ENCODE results near the gene NDFIP1.

Gene NDFIP1

GRCh38 chr5:142189813-142190212, 81.2 kb downstream of the NDFIP1 start:
- no peak for DNase-seq (ENCODE audit: low spot score)

GRCh38 chr5:142191776-142192175, 83.2 kb downstream of the NDFIP1 start:
- DNase-seq (ENCODE audit: low spot score) = no peak

GRCh38 chr5:142192286-142193113, 83.9 kb downstream of the NDFIP1 start:
- no peak for DNase-seq (ENCODE audit: low spot score)

GRCh38 chr5:142193114-142193428, 84.5 kb downstream of the NDFIP1 start:
- DNase-seq (ENCODE audit: low spot score) = no peak

- no peak for DNase-seq (ENCODE audit: low spot score)
These were observed 88.5 kb downstream of the NDFIP1 start for GRCh38 chr5:142197098-142197497.

GRCh38 chr5:142197781-142198180, 89.2 kb downstream of the NDFIP1 start:
- no peak for DNase-seq (ENCODE audit: low spot score)

GRCh38 chr5:142199388-142199787, 90.8 kb downstream of the NDFIP1 start:
- DNase-seq (ENCODE audit: low spot score) = no peak

- DNase-seq (ENCODE audit: low spot score) = no peak
These were observed 91.8 kb downstream of the NDFIP1 start for GRCh38 chr5:142200387-142200786.

GRCh38 chr5:142201471-142201887, 92.9 kb downstream of the NDFIP1 start:
- DNase-seq (ENCODE audit: low spot score) = no peak

GRCh38 chr5:142202282-142202681, 93.7 kb downstream of the NDFIP1 start:
- DNase-seq (ENCODE audit: low spot score) = no peak

Measured in D341Med (cell line).